Sigmoid colon (tissue), 7 donors: ENCODE data around the gene GPR32. TPM values are rescaled to one million over a fixed set of nuclear protein-coding genes. Genes with fewer than 3 reads are reported as not detected.

Experiments
- DNase-seq: peaks from one replicate; pipeline ENCODE4 v3.0.0-alpha.2; 2019
- H3K27ac ChIP-seq, 4 donors: fragments of 200-600 bp; sonication (generic); one replicate each; pipeline ENCODE4 v1.5.1; 2016 to 2019; ENCODE audit warnings: mild to moderate bottlenecking in 1 of 4
- H3K27me3 ChIP-seq, 3 donors: fragments of 200-600 bp; sonication (generic); one replicate each; pipeline ENCODE4 v1.5.1; 2019; ENCODE audit warnings: mild to moderate bottlenecking in 1 of 3
- H3K36me3 ChIP-seq, 4 donors: fragments of 200-600 bp; sonication (generic); one replicate each; pipeline ENCODE4 v1.5.1; 2016 to 2019
- H3K4me1 ChIP-seq, 4 donors: fragments of 200-600 bp; sonication (generic); one replicate each; pipeline ENCODE4 v1.5.1; 2017 to 2019
- H3K4me3 ChIP-seq, 4 donors: fragments of 200-600 bp; sonication (generic); one replicate each; pipeline ENCODE4 v1.5.1; 2017 to 2019; ENCODE audit warnings: mild to moderate bottlenecking in 2 of 4, moderate library complexity in 1 of 4
- H3K9me3 ChIP-seq, 4 donors: fragments of 200-600 bp in 3 of 4; sonication (generic) in 3 of 4; one replicate each; pipeline versions ENCODE4 v1.5.1 to v1.6.1; 2013 to 2019
- CTCF ChIP-seq, 4 experiments: fragments of 450-650 bp in 3 of 4; fragments of 200-600 bp in 1 of 4; IDR thresholded peaks; one replicate each; pipeline ENCODE4 v1.5.1; 2016 to 2019; ENCODE audit warnings: antibody characterized with exemption in 4 of 4, mild to moderate bottlenecking in 3 of 4, moderate library complexity in 2 of 4
- EP300 ChIP-seq, 4 donors: sonication (generic); formaldehyde crosslinking; IDR thresholded peaks; one replicate each; pipeline ENCODE4 v1.6.1; 2017; ENCODE audit warnings: antibody characterized with exemption in 4 of 4
- POLR2A ChIP-seq, 2 donors: fragments of 450-650 bp; IDR thresholded peaks; one replicate each; pipeline ENCODE4 v1.6.1; 2016; ENCODE audit warnings: antibody characterized with exemption in 2 of 2, mild to moderate bottlenecking in 2 of 2, moderate library complexity in 2 of 2
- POLR2AphosphoS5 ChIP-seq, 4 donors: sonication (generic); formaldehyde crosslinking; IDR thresholded peaks; one replicate each; pipeline ENCODE4 v1.6.1; 2017; ENCODE audit warnings: antibody characterized with exemption in 4 of 4
- WGBS, 2 donors: extraction: QIAGEN DNeasy Blood & Tissue Kit; methylation state at CpG; one replicate each; pipeline ENCODE4 v1.1.7; 2013; 5-methylcytosine and 5-hydroxymethylcytosine counted together
- intact Hi-C: fragments of 100-400 bp; cut with DNase I; formaldehyde crosslinking; loops from one replicate; pipeline ENCODE4 v1.15.1; 2023
- polyA plus RNA-seq, 3 donors: library from polyadenylated mRNA; stranded (reverse); fragments of 200-250 nt; gene quantifications; one replicate each; pipeline ENCODE4 v1.2.3, GENCODE V29; 2013
- total RNA-seq, 4 donors: library from RNA; depleted of rRNA; stranded (reverse); fragments of >200 nt; gene quantifications; one replicate each; pipeline ENCODE4 v1.1.0, GENCODE V29; 2016
- donor health status: healthy with polysubstance abuse.
- donor health status: Bipolar disorder and iron deficiency.
- donor health status: healthy.

Gene GPR32
- total and polyA plus RNA-seq, 7 donors: not detected

GRCh38 chr19:50784710-50785109 is 14.4 kb downstream of the GPR32 start:
- intact Hi-C loops: loop anchor here (5.0 kb wide), 2 partner anchors 117 to 427 kb away; no protein-coding TSS in a partner anchor
- WGBS, 2 donors: 94 to 96% methylated on average over 3 of the region's 3 CpGs
- TF ChIP-seq POLR2AphosphoS5 (IDR thresholded peaks at IDR 0.05): no peak
- no peak for TF ChIP-seq CTCF (IDR thresholded peaks at IDR 0.05)
- TF ChIP-seq POLR2A (IDR thresholded peaks at IDR 0.05): no peak
- TF ChIP-seq EP300 (IDR thresholded peaks at IDR 0.05): no peak
- H3K4me1 ChIP-seq: peaks cover 0 to 7% (median 1%) of the 10 kb centered on the region in 4 donors
- no peaks in the 10 kb centered on the region for H3K36me3 ChIP-seq
- H3K27me3 ChIP-seq: peaks cover 7 to 44% (median 23%) of the 10 kb centered on the region in 3 donors
- H3K9me3 ChIP-seq: no peaks in the 10 kb centered on the region
- H3K4me3 ChIP-seq: no peak overlapping the region
- no peak overlapping the region for H3K27ac ChIP-seq
- DNase-seq: no peak

GRCh38 chr19:50785329-50785728 is 15.1 kb downstream of the GPR32 start:
- DNase-seq: no peak
- peaks cover 0 to 7% (median 1%) of the 10 kb centered on the region in 4 donors for H3K4me1 ChIP-seq
- H3K9me3 ChIP-seq: no peaks in the 10 kb centered on the region
- no peak overlapping the region for H3K4me3 ChIP-seq
- H3K27ac ChIP-seq: no peak overlapping the region
- intact Hi-C loops: no loop called here
- 86 to 90% methylated on average over 12 of the region's 12 CpGs for WGBS, 2 donors
- H3K36me3 ChIP-seq: no peaks in the 10 kb centered on the region
- peaks cover 5 to 38% (median 17%) of the 10 kb centered on the region in 3 donors for H3K27me3 ChIP-seq
- TF ChIP-seq POLR2AphosphoS5 (IDR thresholded peaks at IDR 0.05): no peak
- TF ChIP-seq POLR2A (IDR thresholded peaks at IDR 0.05): no peak
- no peak for TF ChIP-seq CTCF (IDR thresholded peaks at IDR 0.05)
- TF ChIP-seq EP300 (IDR thresholded peaks at IDR 0.05): no peak

GRCh38 chr19:50790396-50790795 is 20.1 kb downstream of the GPR32 start, which contains the start of gene ACP4:
Gene ACP4, plus strand, starts transcription at chr19:50790415. Its CDS starts 0 bp downstream, at chr19:50790415.
- Histone ChIP-seq H3K4me1 (no peaks in the 10 kb centered on the region), H3K4me3 (no peak within 1 kb of the TSS), H3K36me3 (peaks cover 0 to 2% (median 0%) of the 10 kb centered on the region in 4 donors), H3K9me3 (no peaks in the 10 kb centered on the region), H3K27ac (no peak within 1 kb of the TSS), H3K27me3 (peaks cover 0 to 11% (median 0%) of the 10 kb centered on the region in 3 donors)
- DNase-seq: no peak
- 90 to 91% methylated on average over 15 of the region's 15 CpGs for WGBS, 2 donors
- no peak for TF ChIP-seq POLR2AphosphoS5 (IDR thresholded peaks at IDR 0.05)
- TF ChIP-seq EP300 (IDR thresholded peaks at IDR 0.05): no peak
- TF ChIP-seq POLR2A (IDR thresholded peaks at IDR 0.05): no peak
- no peak for TF ChIP-seq CTCF (IDR thresholded peaks at IDR 0.05)
- intact Hi-C loops: no loop called here

GRCh38 chr19:50790922-50791467 is 20.7 kb downstream of the GPR32 start:
- DNase-seq: no peak
- Histone ChIP-seq H3K4me3 (no peak overlapping the region), H3K9me3 (no peaks in the 10 kb centered on the region), H3K36me3 (peaks cover 0 to 6% (median 0%) of the 10 kb centered on the region in 4 donors), H3K27me3 (peaks cover 0 to 5% (median 0%) of the 10 kb centered on the region in 3 donors), H3K27ac (no peak overlapping the region), H3K4me1 (no peaks in the 10 kb centered on the region)
- WGBS, 2 donors: 77 to 87% methylated on average over 6 of the region's 6 CpGs
- TF ChIP-seq CTCF (IDR thresholded peaks at IDR 0.05) (no peak), EP300 (IDR thresholded peaks at IDR 0.05) (no peak), POLR2AphosphoS5 (IDR thresholded peaks at IDR 0.05) (no peak), POLR2A (IDR thresholded peaks at IDR 0.05) (no peak)
- intact Hi-C loops: no loop called here
